Measurements from ENCODE around the gene LRRC42.
"Not testable (repeated sequence)": the region's sequence is repeated elsewhere in the genome, so short reads cannot be mapped to it uniquely, and the experiment has no call there.

LRRC42 gene

GRCh38 chr1:53982763-53983104 is 36.6 kb downstream of the LRRC42 start:
- peak overlapping the region; percentile 53 for H3K4me3 ChIP-seq (ENCODE audit: low read length)
- TF ChIP-seq, protein P1, sequence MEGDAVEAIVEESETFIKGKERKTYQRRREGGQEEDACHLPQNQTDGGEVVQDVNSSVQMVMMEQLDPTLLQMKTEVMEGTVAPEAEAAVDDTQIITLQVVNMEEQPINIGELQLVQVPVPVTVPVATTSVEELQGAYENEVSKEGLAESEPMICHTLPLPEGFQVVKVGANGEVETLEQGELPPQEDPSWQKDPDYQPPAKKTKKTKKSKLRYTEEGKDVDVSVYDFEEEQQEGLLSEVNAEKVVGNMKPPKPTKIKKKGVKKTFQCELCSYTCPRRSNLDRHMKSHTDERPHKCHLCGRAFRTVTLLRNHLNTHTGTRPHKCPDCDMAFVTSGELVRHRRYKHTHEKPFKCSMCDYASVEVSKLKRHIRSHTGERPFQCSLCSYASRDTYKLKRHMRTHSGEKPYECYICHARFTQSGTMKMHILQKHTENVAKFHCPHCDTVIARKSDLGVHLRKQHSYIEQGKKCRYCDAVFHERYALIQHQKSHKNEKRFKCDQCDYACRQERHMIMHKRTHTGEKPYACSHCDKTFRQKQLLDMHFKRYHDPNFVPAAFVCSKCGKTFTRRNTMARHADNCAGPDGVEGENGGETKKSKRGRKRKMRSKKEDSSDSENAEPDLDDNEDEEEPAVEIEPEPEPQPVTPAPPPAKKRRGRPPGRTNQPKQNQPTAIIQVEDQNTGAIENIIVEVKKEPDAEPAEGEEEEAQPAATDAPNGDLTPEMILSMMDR (conservative IDR thresholded peaks at IDR 0.05; ENCODE audit: low read length) = no peak
- no peak for DNase-seq (ENCODE audit: low read depth)

DNA sequence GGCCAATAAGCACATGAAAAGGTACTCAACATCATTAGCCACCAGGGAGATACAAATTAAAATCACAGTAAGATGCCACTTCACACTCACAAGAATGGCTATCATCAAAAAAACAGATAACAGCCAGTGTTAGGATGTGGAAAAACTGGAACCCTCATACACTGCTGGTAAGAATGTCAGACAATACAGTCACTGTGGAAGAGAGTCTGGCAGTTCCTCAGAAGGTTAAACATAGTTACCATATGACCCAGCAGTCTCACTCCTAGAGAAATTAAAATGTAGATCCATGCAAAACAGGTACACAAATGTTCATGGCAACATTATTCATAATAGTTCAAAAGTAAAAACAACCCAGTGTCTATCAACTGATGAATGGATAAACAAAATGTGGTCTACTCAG is 38.6 kb downstream of the LRRC42 start:
- no peak for DNase-seq (ENCODE audit: low read depth)
- TF ChIP-seq, protein P1 (conservative IDR thresholded peaks at IDR 0.05; ENCODE audit: low read length) = no peak
- H3K4me3 ChIP-seq (ENCODE audit: low read length) = no peak overlapping the region

DNA sequence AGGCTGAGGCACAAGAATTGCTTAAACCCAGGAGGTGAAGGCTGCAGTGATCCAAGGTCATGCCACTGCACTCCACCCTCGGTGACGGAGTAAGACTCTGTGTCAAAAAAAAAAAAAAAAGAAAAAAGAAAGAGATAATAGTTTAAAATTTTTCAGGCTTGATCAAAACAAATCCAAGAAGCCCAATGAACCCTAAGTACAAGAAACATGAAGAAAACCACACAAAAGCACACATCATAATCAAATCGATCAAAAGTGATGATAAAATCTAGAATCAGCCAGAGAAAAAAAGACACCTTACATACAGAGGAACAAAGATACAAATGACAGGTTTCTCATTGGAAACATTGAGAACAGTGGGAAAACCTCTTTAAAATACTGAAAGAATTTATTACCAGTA is 40.3 kb downstream of the LRRC42 start:
- TF ChIP-seq, protein P1 (conservative IDR thresholded peaks at IDR 0.05; ENCODE audit: low read length) = no peak
- no peak for DNase-seq (ENCODE audit: low read depth)
- H3K4me3 ChIP-seq (ENCODE audit: low read length) = no peak overlapping the region

DNA sequence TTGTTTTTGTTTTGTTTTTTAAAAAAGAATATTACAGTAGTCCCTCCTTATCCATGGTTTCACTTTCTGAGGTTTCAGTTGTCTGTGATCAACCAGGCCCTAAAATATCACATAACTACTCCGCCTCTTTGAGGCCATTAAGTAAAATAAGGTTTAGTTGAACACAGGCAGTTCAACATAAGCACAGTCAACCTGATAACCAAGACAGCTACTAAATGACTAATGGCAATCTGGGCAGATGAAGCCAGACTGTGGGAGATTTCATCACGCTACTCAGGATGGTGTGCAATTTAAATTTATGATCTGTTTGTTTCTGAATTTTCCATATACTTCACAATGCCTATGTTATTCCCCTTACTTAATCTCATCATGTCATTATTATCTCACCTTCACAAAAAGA is 41.7 kb downstream of the LRRC42 start:
- no peak overlapping the region for H3K4me3 ChIP-seq (ENCODE audit: low read length)
- no peak for DNase-seq (ENCODE audit: low read depth)
- TF ChIP-seq, protein P1 (conservative IDR thresholded peaks at IDR 0.05; ENCODE audit: low read length) = no peak

DNA sequence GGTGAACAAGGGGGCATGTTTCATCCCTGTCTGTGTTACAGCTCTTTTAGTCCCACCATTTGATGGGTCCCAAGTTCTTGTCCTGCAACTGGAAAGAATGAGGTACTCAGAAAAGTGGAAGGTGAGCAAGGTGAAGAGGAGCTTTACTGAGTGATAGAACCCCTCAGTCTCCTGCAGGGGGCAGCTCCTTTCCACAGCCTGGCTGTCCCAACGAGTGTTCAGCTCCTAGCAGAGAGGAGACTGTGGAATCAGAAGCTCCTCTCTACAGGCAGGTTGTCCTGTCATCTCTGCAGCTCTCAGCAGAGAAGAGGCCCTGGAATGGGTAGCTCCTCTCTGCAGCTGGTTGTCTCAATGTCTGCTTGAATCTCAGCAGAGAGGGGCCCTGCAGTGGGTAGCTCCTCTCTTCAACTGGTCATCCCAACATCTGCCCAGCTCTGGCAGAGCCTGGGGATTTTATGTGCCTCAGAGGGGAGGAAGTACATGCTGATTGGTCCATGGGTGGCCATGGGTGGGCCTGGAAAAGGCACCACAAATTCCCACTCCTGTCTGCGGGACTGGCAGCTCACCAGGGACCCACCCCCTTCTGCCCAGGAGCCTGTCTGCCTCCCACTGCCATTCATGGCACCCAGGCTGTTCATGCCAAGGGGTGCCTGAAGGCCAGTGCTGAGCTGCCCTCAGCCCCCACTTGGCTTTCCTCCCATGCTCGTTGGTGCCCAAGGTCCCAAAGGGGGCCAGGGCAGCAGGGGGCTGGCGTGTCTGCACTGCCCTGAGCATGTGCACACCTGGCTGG is 46.1 kb downstream of the LRRC42 start:
- DNase-seq (ENCODE audit: low read depth) = no peak
- TF ChIP-seq, protein P1 (conservative IDR thresholded peaks at IDR 0.05; ENCODE audit: low read length) = 0 out of 2 replicates have a peak, but pooled peaks have one; percentile 16
- H3K4me3 ChIP-seq (ENCODE audit: low read length) = no peak overlapping the region

DNA sequence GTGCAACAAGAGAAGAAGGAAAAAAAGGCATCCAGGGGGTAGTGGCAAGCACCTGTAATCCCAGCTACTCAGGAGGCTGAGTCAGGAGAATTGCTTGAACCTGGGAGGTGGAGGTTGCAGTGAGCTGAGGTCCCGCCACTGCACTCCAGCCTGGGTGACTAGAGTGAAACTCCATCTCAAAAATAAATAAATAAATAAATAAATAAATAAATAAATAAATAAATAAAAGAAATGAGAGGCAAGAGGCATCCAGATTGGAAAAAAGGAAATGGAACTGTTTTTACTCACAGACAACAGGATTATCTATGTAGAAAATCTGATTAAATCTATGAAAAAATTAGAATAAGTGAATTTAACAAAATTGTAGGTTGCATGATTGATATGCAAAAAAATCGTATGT is 48.4 kb downstream of the LRRC42 start:
- DNase-seq (ENCODE audit: low read depth); H3K4me3 ChIP-seq (ENCODE audit: low read length): not testable (repeated sequence)

DNA sequence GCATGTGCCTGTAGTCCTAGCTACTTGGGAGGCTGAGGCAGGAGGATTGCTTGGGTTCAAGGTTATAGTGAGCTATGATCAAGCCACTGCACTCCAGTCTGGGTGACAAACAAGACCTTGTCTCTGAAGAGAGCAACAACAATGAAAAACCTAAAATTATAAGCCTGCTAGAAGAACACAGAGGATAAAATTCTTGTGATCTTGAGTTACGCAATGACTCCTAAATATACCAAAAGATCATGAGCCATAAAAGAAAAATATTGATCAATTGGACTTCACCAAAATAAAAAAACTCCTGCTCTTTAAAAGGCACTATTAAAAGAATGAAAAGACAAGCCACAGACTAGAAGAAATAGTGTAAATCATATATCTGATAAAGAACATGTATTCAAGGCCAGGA is 49.5 kb downstream of the LRRC42 start:
- no peak overlapping the region for H3K4me3 ChIP-seq (ENCODE audit: low read length)
- no peak for DNase-seq (ENCODE audit: low read depth)
- TF ChIP-seq, protein P1 (conservative IDR thresholded peaks at IDR 0.05; ENCODE audit: low read length) = no peak

All from AG10803 (cell line).